ENCODE measurements around the gene ZNF580.

DNA sequence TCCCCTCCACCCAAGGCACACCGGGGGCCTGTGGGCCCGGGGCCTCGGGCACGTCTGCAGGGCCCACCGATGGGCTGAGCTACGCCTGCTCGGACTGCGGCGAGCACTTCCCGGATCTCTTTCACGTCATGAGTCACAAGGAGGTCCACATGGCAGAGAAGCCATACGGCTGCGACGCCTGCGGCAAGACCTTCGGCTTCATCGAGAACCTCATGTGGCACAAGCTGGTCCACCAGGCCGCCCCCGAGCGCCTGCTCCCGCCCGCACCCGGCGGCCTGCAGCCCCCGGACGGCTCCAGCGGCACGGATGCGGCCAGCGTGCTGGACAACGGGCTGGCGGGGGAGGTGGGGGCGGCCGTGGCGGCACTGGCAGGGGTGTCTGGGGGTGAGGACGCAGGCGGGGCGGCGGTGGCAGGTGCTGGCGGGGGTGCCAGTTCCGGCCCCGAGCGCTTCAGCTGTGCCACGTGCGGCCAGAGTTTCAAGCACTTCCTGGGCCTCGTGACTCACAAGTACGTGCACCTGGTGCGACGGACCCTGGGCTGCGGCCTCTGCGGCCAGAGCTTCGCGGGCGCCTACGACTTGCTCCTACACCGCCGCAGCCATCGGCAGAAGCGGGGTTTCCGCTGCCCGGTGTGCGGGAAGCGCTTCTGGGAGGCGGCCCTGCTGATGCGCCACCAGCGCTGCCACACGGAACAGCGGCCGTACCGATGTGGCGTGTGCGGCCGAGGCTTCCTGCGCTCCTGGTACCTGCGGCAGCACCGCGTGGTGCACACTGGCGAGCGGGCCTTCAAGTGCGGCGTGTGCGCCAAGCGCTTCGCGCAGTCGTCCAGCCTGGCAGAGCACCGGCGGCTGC is 25.0 kb upstream of the ZNF580 start:
- TF ChIP-seq, protein P1, sequence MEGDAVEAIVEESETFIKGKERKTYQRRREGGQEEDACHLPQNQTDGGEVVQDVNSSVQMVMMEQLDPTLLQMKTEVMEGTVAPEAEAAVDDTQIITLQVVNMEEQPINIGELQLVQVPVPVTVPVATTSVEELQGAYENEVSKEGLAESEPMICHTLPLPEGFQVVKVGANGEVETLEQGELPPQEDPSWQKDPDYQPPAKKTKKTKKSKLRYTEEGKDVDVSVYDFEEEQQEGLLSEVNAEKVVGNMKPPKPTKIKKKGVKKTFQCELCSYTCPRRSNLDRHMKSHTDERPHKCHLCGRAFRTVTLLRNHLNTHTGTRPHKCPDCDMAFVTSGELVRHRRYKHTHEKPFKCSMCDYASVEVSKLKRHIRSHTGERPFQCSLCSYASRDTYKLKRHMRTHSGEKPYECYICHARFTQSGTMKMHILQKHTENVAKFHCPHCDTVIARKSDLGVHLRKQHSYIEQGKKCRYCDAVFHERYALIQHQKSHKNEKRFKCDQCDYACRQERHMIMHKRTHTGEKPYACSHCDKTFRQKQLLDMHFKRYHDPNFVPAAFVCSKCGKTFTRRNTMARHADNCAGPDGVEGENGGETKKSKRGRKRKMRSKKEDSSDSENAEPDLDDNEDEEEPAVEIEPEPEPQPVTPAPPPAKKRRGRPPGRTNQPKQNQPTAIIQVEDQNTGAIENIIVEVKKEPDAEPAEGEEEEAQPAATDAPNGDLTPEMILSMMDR (IDR thresholded peaks at IDR 0.05), result no peak
- TF ChIP-seq POLR2A (IDR thresholded peaks at IDR 0.05), result no peak

All from heart left ventricle (tissue), 13 donors.